IPS DF 4.7 (cell line): ENCODE measurements around the gene VPS37B.
A peak's percentile ranks its signal among the peaks of the same experiment; 100 is the strongest.
"Not testable (repeated sequence)": the region's sequence is repeated elsewhere in the genome, so short reads cannot be mapped to it uniquely, and the experiment has no call there.

Source experiments
- DNase-seq: peaks from one replicate; pipeline ENCODE4 v3.0.0-alpha.2; 2013; ENCODE audit warnings: low spot score; ENCODE audit errors: extremely low read depth

Gene VPS37B

DNA sequence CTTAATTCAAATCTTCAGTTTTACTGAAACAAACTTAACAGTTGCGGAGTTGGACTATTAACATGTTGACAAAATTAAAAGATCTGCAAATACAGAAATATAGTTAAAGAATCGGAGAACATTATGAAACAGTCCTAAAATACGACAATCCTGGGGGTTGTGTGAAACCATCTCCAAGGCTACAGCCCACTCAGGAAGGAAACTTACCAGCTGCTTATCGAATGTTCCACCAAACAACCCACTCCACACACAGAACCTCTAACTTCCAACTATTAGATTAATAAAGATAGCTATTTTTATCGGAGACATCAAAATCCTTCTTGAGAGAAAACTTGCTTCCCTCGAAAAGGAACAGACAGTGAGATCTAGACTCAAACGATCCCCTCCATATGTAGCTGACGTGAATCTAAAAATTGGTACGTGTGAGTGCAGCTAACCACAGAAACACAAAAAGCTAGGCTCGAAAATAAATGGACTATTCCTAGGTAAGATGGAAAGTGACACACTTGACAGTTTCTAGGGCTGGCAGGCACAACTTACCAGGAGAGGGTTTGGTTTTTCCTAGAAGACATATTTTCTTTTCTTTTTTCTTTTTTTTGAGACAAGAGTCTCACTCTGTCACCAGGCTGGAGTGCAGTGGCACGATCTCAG is 12.9 kb downstream of the VPS37B start:
- no peak for DNase-seq

DNA sequence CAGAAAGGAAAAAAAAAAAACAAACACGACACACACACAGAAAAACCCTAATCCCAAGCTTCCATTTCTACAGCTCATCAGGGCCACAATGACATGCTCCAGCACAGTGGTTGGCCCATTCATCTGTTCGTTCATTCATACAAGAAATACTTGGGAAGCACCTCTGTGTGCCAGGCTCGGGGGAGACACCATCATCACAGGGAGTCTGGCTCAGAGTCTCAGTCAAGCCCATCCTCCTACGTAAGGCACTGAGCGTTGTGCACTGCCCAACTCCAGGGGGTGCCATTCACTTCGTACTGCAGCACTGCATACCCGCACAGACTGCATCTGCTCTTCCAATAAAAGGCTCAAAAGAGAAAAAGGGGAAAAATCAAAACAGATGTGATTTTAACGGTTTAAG is 15.3 kb downstream of the VPS37B start:
- DNase-seq: no peak

DNA sequence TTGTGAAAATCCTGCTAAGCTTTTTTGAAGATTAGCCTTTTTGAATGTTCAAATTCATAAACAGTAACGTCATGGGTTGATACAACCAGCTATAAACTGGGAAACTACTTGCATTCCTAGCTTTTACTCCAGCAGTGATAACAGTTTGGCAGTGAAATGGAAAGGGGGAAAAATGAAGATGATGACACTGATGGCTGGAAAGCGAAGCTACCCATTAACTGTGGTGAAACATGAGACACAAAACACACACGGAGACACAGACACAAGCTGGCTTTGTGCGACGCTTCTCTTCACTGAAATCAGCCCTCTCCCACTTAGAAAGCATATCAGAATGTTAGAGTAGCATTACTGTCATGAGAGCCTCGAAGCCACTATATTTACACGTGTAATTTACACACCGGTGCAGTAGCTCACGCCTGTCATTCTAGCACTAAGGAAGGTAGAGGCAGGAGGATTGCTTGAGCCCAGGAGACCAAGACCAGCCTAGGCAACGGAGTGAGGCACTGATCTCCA is 15.7 kb downstream of the VPS37B start:
- no peak for DNase-seq

DNA sequence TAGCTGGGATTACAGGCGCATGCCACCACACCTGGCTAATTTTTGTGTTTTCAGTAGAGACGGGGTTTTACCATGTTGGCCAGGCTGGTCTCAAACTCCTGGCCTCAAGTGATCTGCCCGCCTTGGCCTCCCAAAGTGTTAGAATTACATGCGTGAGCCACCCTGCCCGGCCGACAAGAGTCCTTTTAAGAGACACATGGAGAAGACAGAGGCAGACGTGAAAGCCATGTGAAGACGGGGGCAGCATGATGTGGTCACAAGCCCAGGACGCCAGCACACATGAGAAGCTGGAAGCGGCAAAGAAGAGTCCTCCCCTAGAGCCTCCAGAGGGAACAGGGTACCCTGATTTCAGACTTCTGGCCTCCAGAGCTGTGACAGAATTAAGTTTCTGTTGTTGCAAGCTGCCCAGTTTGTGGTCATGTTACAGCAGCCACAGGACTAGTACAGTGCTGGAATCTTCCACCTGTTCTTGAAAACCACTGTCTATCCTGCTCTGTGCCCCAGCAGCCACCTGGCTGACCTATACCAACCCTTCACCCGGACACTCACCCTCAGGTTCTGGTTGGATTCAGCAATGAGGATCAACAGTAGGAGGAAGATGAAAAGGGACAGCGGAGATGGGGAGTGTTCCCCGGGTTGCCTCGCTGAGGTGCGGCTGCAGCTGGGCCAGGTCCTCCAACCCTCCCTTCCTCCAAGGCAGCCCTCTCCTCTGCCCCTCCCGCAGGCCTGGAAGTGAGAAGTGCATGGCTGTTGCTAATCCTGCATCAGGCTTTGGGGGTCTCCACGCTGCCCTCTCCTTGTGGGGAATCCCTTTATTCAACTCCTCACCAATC is 16.9 kb downstream of the VPS37B start:
- no peak for DNase-seq

DNA sequence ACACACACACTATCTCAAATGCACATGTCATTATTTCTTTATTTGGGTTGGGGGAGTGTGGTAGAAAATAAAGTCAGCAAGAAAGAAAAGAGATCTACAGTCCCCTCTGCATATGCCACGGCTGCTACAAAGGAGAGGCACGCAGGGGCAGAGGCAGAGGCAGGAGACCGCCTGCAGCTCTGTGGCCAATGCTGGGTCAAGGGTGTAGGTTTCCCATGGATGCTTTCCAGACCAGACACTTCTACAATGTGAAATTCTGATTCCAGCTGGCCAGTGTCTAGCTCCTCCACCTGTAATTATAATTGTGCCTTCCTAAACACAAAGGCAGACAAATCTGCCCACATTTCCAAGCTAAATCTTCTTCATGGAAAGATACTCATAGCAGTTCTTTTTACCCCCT is 19.2 kb downstream of the VPS37B start:
- DNase-seq: no peak

DNA sequence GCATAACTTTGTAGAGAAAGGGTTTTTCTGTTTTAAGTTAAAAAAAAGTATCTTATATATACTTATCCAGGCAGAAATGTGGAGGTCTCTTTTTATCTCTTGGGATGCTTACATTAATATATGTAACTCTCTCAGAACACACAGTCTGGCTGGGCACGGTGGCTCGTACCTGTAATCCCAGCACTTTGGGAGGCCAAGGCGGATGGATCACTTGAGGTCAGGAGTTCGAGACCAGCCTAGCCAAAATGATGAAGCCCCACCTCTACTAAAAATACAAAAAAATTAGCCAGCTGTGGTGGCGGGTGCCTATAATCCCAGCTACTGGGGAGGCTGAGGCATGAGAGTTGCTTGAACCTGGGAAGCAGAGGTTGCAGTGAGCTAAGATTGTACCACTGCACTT is 19.6 kb downstream of the VPS37B start:
- DNase-seq: not testable (repeated sequence)

DNA sequence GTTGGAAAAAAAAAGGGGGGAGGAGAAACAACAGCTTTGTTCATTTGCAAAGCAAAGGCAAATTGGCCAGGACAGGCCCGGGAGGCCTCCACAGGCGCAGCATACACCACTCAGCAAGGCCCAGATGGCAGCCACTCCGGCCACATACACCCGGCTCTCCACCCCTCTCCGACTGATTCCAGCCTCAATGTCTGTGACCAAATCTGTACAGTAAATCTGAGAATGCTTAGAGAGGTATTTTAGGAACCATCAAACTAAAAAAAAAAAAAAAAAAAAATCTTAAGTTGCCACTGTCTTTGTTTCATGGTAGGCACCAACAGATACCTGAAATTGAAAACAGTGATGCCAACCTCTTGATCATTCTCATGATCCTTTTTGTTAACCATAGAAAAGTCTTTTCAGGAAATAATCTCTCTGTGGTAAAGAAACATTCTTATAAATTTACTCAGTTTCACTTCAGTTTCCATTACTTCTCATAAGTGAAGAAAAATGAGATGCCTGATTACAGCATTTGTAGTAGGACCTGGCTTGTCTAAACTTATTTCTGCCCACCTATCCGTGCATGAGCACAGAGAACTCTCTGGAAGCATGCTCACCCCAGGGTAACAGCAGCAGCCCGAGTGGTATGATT is 20.2 kb downstream of the VPS37B start:
- no peak for DNase-seq

DNA sequence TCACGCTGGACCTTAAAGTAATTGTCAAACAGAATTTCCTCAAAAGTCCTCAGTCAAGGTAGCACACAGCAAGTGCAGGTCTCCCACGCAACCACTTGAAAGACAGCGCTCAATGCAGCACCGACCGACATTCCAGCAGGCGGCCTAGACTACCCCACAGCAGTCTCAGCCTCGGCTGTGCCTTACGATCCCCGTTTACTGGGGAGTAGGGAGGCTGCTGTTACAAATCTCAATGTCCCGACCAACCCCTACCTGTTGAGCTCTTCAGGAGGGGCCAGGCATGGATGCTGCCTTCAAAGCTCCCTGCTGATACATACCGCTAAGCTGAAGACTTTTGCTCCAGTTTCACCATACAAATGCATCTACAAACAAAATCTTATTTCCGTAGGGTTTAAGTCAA is 21.8 kb downstream of the VPS37B start:
- no peak for DNase-seq

DNA sequence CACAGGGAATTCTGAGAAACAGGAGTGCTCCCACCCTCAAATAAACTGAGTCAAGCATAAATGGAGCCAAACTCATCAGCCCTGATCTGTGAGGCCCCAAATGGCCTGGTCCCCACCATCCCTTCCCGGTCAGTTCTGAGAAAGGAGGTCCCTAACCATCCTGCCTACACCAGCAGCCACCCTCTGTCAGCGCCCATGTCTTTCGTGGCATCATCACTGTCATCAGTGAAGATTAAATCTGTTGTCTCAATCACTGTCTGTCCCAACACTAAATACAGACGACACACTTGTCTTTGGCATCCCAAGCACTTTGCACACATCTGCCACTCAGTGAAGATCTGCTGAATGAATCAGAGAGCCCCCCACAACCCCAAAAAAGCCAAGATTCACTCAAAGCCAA is 22.4 kb downstream of the VPS37B start:
- DNase-seq: no peak

DNA sequence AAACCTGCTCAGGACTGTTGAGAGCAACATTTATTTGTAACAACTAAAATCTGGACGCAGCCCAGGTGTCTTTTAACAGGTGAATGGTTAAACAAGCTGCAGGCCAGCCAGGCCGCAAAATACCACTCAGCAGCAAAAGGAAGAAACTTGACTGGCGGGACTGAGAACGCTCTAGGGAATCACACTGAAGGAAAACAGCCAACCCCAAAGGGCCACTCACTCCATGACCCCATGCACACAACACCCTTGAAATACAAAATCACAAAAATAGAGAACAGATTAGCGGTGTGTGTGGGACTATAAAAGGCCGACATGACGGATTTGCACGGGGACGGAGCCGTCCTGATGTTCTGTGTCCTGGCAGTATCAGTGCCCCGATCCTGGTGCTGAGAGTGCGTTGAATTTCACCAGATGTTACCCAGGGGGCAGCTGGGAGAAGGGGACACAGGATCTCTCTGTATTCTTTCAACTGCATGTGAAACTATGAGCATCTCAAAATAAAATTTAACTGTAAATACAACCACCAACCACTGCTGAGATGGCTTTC is 23.0 kb downstream of the VPS37B start:
- DNase-seq: no peak

DNA sequence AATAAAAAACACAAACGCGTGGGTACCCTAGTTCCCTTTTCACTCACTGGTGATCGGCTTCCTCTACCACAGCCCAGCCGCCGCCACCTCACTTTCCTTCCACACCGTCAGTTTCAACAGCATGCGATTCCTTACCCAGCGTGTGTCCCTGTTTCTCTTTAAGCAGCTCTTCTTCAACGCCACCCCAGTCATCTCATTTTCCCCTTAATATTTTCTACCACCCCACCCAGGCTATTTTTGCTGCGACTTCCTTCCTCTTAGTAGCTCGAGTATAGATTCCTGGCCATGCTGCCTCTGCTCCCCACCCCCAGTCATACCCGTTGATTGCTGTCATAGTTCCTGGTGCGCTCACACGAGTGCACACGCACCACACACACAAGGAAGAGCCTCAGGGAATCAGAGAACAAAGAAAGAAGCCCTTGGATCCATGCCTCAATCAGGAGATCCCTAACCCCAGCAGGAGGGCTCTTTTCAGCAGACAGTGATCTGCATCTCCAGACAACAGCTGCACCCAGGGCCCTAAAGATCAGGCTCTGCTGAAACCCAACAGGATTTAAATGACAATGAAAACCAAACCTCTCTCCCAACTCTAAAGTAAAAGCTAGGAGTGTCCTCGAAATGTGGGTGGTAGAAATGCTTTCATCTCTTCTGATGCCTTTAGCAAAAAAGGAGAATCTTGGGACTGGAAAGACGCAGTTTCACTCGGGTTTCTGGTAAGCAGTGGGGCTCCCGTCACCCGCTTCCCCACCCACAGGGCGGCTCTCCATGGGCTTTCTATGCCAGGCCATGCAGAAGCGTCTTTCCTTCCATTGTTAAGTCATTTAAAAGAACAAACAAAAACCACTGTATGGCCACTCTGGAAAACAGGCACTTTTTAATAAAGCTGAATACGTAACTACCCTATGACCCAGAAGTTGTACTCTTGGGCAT is 23.8 kb downstream of the VPS37B start:
- peak; percentile 100 for DNase-seq

DNA sequence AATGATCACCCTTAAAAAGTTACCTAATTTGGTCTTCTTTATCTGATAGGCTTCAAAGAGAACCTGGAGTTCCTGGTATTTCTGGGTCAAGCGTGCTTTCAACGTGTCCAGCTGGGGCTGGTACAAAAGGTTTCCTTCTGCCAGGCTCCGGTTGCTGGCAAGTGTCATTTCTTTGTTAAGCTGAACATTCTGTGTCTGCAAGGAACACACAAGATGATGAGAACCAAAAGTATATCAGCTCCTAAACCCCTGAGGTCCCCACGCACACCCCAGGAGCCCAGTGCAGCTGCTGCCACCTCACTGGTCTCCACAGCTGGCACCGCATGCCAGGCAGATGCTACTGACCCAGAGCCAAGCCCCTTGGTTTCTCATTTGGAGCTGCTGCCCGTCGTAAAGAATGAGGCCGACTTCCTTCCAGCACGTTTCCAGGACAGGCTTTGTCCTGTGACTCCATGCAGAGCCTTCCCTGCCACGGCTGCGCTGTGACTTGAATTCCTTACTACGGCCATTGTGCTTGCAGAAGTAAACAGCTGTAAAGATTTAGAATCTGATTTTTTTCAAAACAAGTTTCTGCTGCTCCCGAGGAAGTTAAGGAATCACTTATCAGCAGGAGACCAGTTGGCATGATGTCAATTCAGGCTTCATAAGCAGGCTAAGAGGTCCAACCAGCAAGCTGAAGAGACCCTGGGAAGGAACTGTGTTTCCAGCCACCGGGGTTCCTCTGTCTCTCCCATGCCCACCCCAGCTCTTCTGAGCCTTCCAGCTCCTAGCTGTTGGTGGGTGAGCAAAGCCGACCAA is 24.9 kb downstream of the VPS37B start:
- no peak for DNase-seq

DNA sequence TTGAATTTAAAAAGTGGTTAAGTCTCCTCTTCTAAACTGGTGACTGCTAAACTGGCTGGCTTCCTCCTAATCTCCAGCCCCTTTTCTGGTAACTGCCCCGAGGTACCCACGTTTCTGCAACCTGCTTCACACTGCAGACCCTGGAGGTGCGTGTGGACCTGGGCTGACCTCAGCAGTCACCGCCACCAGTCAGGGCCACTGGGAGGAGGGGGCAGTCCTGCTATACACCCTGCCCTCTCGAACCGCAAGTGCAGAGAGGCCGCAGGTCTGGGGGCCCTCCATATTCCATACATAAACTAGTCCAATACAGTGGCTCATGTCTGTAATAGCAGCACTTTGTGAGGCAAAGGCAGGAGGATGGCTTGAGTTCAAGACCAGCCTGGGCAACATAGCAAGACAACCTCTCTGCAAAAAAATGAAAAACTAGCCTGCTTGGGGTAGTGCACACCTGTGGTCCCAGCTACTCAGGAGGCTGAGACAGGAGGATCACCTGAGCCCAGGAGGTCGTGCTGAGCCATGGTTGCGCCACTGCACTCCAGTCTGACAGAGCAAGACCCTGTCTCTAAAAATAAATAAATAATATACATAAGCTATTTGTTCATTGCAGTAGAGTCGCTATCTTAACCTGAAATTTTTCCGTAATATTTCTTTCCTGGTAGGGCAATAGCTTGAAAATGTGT is 25.6 kb downstream of the VPS37B start:
- DNase-seq: no peak

DNA sequence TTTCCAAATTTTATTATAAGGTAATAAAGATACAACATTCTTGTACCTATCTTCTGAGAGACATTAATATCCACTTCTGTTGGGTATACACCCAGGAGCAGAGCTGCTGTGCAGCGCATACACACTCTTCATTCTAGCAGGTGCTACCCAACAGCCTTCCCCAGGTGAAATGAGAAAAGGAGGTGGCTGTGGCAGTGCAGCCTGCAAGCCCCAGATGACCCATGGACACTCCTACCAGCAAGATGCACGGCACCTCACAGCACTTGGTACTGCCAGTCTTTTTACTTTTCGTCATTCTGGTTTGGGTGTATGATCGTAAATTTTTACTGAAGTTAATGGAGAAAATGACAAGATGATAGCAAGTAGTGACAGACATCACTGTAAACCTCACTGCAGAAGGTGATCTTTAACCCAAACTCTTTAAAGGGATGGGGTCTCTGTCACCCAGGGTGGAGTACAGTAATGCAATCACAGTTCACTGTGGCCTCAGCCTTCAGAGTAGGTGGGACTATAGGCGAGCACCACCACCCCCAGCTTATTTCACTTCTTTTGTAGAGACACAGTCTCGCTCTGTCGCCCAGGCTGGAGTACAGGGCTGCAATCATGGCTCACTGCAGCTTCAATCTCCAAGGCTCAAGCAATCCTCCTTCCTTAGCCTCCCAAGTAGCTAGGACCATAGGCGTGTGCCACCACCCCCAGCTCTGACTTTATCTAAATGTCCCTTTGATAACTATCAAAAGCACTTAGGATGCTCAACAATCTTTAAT is 26.5 kb downstream of the VPS37B start:
- DNase-seq: no peak

DNA sequence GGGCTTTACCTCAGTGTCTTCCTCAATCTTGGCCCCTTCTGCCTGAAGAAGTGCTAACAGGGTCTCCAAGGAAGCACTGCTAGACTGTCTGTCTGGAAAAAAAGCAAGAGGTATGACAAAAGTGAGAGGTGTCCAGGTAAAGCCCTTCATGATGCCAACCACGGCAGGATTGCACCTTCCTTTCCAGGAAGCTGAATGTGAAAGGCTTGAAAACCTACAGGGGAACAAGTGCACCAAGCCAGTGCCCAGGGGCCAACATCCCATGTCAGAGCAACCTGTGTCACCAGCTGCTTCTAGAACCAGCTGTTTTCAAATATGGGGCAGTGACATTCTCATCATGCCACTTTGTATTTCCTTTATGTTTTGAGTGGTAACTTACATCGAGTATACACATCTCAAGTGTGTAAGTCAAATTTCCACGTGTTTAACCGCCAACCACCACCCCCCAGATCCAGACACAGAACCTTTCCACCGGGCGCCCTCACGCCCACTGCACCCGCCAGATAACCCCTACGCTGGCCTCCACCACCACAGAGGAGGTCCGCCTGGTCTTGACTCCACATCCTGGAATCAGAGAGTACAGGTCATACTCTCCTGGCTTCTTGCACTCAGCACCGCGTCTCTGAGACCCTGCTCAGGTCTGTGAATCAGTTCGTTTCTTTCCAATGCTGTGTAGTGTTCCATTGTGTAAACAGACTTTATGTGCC is 27.3 kb downstream of the VPS37B start:
- DNase-seq: no peak

DNA sequence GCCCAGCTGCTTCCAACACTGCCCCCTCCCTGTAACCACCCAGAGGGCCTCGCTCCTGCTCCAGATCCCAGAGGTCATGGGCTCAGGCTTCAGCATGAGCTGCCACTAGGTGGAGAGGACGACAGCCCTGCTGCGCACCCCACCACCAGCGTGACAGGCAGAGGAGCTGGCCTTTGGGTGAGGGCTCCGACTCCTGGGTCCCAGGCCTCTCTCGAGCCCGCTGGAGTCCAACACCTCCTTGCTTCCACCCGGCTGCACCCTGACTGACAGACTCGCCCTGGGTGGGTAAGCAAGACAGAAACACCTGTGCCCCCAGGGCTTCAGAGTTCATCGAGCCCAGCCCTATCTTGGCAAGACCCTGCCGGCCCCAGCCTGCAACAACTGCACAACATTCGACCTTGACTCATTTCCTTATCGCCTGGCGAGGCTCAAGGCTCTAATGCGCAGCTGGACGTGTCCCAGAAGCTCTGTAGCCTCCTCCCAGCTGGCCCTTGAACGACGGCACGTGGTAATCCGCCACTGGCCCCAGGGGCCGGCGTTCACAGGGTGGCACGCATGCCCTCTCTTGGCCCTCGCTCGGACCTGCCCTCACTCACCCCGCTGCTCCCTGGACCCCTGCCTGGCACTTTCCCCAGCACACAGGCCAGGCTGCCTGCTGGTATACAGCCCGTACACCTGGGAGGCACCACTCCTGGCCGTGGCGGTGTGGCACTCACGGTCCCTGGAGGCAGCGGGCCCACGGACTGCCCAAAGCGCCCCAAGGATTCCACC is 28.0 kb downstream of the VPS37B start:
- no peak for DNase-seq

DNA sequence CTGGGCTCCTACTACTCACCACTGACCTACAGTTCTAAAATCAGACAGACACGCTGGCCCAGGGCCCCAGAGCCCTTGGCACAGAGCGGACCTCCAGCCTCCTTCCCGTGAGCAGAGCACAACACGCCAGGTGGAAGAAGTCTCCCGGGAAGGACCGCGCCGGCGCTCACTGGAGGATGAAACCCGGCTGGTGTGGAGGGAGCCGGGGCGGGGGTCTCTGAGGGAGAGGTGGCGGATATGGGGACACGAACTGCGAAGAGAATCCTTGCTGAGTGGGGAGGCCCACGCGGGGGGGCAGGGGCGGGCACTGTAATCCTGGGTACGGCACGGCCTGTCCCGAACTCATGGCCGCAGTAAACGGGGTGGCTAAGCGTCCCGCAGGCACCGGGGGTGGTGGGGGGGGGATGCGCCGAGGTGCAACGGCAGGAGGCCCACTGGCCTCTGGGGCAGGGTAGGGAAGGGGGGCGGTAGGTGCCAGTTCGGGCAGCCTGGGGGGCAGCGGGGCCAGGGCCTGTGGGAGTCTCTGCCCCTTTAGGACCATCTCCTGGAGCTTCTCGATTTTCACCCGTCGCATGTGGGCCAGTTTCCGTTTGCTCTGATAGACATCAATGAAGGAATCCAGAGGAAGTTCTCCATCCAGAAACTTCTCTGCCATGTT is 28.8 kb downstream of the VPS37B start:
- DNase-seq: no peak
